HG02610 (cell line): Measurements from ENCODE around the gene TLCD3B.

Source experiments
- ATAC-seq: cut with Tn5 transposase; IDR thresholded peaks from one replicate; pipeline ENCODE4 v1.9.1; 2021; ENCODE audit warnings: mild to moderate bottlenecking, moderate library complexity; ENCODE audit not compliant: unreplicated experiment

The TLCD3B gene

DNA sequence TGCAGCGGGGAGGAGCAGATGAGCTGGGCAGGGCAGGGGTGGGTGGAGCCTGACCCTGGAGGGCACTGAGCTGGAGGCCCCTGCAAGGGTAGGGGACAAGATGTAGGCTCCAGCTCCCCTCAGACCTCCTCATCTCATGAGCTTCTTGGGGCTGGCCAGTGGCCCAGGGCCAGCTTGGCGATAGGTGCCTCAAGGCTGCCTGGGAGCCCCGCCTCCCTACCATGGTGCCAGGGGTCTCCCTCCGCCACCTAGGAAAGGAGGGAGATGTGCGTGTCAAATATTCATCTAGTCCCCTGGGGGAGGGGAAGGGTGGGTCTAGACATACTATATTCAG, 39.5 kb downstream of the TLCD3B start:
- no peak for ATAC-seq

- ATAC-seq, result no peak
Measured at GRCh38 chr16:29990883-29991570, 40.0 kb downstream of the TLCD3B start.

DNA sequence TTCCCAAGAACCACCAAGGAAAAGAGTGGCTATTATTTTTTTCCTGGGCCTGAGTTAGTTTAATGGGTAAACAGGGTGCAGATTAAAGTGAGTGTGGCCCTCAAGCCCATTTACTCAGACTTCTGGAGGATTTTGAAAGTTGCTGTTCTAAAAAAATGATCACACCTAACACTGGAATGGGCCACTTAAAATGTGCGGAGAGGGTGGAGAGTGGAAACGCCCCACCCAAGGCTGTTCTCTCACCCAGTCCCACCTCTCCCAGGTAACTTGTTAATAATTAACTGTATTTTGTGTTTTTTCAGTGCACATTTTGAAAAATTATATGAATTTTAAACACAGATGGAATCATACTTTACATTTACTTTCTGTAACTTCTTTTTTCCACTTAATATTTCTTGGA, 41.0 kb downstream of the TLCD3B start:
- no peak for ATAC-seq

- ATAC-seq, result no peak
Measured at GRCh38 chr16:29989111-29989858, 41.8 kb downstream of the TLCD3B start.

DNA sequence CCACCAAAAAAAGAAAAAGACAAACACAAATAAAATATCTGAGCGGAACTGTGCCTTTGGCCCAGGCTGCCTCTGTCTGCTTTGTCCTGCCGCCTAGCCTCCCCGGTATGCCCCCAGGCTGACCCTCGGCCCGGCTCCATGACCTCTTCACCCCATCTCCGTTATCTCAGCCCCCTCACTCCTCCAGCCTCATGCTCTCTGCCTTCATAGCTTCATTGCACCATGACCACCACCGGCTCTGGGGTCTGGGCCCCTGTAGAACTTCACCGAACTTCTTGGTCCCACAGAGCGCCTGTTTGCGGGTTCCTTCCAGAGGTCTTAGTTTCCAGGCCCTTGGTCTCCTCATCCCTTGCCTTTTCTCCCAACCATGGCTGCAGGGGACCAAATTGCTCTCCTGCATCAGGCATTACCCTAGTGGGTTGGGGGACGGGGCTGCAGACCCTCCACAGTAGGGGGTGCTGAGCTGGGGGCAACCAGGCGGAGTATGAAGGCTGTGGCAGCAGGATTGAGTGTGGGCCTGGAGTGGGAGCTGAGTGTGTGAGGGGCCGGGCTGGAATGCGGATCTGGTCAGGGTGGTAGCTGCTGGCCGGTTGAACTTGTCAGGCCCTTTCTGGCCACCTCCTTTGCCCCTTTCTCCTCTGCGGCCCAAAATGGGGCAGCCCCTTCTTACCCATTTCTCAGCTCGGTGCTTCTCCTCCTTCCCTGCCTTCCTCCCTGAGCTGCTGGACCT, 42.6 kb downstream of the TLCD3B start:
- no peak for ATAC-seq

- no peak for ATAC-seq
Measured at GRCh38 chr16:29987371-29988085, 43.5 kb downstream of the TLCD3B start.

DNA sequence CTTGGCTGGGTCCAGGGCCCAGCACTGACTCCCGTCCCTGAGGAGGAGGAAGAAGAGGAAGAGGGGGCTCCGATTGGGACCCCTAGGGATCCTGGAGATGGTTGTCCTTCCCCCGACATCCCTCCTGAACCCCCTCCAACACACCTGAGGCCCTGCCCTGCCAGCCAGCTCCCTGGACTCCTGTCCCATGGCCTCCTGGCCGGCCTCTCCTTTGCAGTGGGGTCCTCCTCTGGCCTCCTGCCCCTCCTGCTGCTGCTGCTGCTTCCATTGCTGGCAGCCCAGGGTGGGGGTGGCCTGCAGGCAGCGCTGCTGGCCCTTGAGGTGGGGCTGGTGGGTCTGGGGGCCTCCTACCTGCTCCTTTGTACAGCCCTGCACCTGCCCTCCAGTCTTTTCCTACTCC, 44.1 kb downstream of the TLCD3B start:
- ATAC-seq, result no peak

- ATAC-seq, result no peak
Measured at GRCh38 chr16:29986231-29986630, 44.8 kb downstream of the TLCD3B start.

GRCh38 chr16:29985271-29985811, 45.7 kb downstream of the TLCD3B start:
- ATAC-seq, result no peak

DNA sequence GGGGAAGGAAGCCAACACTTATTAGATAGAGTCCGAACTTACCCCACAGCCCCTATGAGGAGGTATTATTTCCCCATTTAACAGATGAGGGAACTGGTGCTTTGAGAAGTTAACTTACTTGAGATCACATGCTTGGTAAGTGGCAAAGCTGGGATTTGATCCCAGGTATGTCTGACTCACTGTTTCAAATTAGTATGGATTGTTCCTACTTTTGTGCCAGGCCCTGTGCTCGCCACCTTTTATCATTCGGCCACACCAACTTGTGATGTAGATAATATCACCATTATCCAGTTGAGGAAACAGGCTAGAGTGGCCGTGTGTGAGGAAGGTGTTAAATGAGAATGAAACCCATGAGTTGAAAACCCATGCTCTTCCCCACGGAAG, 46.3 kb downstream of the TLCD3B start:
- no peak for ATAC-seq

DNA sequence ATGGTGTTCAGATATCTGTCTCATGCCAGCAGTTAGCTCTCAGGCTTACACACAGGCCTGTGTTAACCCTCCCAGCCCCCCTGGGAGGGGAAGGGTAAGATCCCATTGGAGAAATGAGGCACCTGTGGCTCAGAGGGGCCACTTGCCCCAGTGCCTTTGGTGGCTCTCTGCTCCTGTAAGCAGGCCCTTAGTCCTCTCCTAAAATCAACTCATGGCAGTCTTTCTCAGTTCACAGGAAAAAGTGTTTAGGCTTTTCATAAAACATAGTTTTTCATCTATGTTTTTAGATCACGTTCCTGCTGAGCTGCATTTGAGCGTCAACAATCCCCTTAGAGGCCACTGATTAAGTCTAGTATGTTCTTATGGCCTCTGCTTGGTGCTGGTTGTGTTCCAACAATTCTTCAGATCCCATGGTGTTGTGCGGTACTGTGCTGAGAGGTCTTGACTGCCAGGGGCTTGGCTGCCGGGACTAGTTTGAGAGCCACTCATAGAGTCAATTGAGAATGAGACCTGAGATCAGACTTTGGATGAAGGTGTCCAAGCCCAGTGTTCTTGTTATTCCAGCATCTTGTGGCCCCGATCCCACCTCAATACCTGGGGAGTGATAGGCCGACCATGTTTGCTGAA, 46.8 kb downstream of the TLCD3B start:
- no peak for ATAC-seq

DNA sequence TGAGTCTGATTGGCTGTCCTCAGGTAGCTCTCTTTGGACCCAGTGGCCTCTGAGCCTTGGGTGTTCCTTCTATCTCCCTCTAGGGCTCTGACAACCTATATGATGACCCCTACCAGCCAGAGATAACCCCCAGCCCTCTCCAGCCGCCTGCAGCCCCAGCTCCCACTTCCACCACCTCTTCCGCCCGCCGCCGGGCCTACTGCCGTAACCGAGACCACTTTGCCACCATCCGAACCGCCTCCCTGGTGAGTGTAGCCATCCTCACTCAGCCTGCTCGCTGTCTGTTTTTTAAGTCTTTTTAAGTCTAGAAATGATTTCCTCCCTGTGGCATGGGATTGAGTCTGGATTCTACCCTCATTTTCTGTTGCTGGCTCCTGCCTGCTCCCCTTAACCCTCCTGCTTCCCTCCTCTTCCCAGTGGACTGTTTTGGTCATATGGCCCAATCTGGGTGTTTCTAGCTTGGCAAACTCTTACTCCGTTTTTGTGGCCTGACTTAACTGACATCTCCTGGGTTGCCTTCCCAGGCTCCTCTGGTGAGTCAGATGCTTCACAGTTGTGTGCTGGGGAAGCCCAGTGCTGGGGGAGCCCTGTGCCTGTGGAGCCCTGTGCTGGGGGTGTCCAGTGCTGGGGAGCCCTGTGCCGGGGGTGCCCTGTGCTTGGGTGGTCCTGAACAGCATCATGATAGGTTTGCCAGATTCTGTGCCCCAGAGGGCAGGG, 47.5 kb downstream of the TLCD3B start:
- ATAC-seq, result no peak

DNA sequence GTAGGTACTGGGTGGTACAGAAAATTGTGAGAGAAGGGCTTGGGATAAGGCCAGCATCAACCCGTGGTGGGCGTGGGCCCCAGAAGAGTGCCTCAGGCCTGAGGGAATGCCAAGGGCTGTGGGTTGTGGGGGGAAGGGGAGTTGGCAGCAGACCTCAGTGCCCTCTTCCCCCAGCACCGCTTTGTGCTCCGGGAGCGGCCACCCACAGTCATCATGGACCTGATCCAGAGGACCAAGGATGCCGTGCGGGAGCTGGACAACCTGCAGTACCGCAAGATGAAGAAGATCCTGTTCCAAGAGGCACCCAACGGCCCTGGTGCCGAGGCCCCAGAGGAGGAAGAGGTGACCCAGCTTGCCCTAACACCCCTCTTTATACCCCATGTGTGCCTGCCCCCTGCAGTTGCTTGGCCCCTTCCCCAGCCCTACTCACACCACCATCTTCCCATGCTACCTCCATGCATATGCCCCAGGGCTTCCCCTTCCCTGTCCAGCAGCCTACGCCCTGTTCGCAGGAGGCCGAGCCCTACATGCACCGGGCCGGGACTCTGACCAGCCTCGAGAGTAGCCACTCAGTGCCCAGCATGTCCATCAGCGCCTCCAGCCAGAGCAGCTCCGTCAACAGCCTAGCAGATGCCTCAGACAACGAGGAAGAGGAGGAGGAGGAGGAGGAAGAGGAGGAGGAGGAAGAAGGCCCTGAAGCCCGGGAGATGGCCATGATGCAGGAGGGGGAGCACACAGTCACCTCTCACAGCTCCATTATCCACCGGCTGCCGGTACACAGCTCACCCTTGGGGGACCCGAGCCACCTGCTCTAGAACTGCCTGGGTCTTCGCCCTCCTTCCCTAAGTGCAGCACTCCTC, 48.3 kb downstream of the TLCD3B start:
- ATAC-seq, result no peak

DNA sequence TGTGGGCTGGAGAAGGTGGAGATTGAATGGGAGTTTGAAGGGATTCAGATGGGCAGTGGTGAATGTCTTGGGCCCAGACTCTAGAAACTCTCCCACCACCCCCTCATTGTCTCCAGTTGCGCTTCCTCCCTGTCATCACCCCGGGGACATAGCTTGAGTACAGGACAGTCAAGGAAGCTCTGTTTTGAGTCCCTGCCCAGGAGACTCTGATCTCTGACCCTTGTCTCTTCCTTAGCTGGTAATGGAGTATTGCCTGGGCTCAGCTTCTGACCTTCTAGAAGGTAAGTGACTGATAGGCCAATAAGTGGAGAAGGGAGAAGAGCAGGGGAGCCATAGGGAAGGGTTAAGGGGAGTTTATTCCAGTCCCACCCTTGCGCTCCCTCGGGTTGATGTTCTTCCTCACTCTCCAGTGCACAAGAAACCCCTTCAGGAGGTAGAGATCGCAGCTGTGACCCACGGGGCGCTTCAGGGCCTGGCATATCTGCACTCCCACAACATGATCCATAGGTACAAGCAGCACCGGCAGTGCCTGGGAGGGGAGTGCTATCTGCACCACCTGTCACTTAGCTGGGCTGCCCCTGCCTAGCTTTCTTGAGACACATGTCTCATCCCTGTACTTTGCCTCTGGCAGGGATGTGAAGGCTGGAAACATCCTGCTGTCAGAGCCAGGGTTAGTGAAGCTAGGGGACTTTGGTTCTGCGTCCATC, 52.4 kb downstream of the TLCD3B start:
- no peak for ATAC-seq

GRCh38 chr16:29978081-29978480, 53.0 kb downstream of the TLCD3B start:
- ATAC-seq, result no peak

GRCh38 chr16:29977063-29977825, 53.8 kb downstream of the TLCD3B start:
- no peak for ATAC-seq

GRCh38 chr16:29975811-29976511, 55.1 kb downstream of the TLCD3B start:
- no peak for ATAC-seq
